Heart left ventricle (tissue), 16 donors: ENCODE data around the gene ZFAND4. TPM values are rescaled to one million over a fixed set of nuclear protein-coding genes. Genes with fewer than 3 reads are reported as not detected.
"Not testable (repeated sequence)": the region's sequence is repeated elsewhere in the genome, so short reads cannot be mapped to it uniquely, and the experiment has no call there.

Experiments used
- ATAC-seq, 4 donors: fragments of 200-7000 bp; cut with Tn5 transposase; one replicate each; pipeline ENCODE4 v1.9.1; 2020 to 2022; ENCODE audit warnings: moderate library complexity in 4 of 4, mild to moderate bottlenecking in 3 of 4, moderate number of reproducible peaks in 1 of 4
- DNase-seq, 5 donors: peaks; one replicate each; pipeline ENCODE4 v3.0.0-alpha.2; 2020
- H3K27ac ChIP-seq, 12 donors: fragments of 200-600 bp; sonication (generic) in 4 of 12; one replicate each; pipeline versions ENCODE4 v1.5.0 to v1.8.0; 2016 to 2022; ENCODE audit warnings: mild to moderate bottlenecking in 2 of 12
- H3K27me3 ChIP-seq, 9 donors: fragments of 200-600 bp; sonication (generic) in 2 of 9; one replicate each; pipeline versions ENCODE4 v1.5.1 to v1.8.0; 2016 to 2022; ENCODE audit warnings: mild to moderate bottlenecking in 3 of 9
- H3K36me3 ChIP-seq, 9 donors: fragments of 200-600 bp; sonication (generic) in 2 of 9; one replicate each; pipeline versions ENCODE4 v1.5.0 to v1.8.0; 2018 to 2022; ENCODE audit warnings: mild to moderate bottlenecking in 2 of 9
- H3K4me1 ChIP-seq, 12 donors: fragments of 200-600 bp; sonication (generic) in 4 of 12; one replicate each; pipeline versions ENCODE4 v1.5.0 to v1.8.0; 2016 to 2022; ENCODE audit warnings: mild to moderate bottlenecking in 3 of 12
- H3K4me3 ChIP-seq, 12 donors: fragments of 200-600 bp; sonication (generic) in 4 of 12; one replicate each; pipeline versions ENCODE4 v1.5.0 to v1.8.0; 2017 to 2022; ENCODE audit warnings: mild to moderate bottlenecking in 9 of 12, moderate library complexity in 4 of 12
- H3K9me3 ChIP-seq, 12 donors: fragments of 200-600 bp; sonication (generic) in 4 of 12; one replicate each; pipeline versions ENCODE4 v1.5.0 to v1.8.0; 2016 to 2022; ENCODE audit warnings: mild to moderate bottlenecking in 1 of 12
- POLR2A ChIP-seq, 2 donors: fragments of 450-650 bp; IDR thresholded peaks; one replicate each; pipeline ENCODE4 v1.6.1; 2017; ENCODE audit warnings: antibody characterized with exemption in 2 of 2, mild to moderate bottlenecking in 2 of 2, moderate library complexity in 2 of 2
- WGBS, 4 donors: extraction: QIAGEN DNeasy Blood & Tissue Kit in 2 of 4; methylation state at CpG; one replicate each; pipeline versions ENCODE4 v1.1.5 to v1.1.7; 2013 to 2018; 5-methylcytosine and 5-hydroxymethylcytosine counted together
- intact Hi-C, 10 donors: fragments of 100-400 bp; cut with DNase I; formaldehyde crosslinking; loops; one replicate each; pipeline versions ENCODE4 v1.11.1 to v1.14.2; 2022
- polyA plus RNA-seq, 2 donors: library from polyadenylated mRNA; stranded (reverse); fragments of 200-250 nt; gene quantifications; one replicate each; pipeline ENCODE4 v1.2.3, GENCODE V29; 2013
- total RNA-seq, 9 donors: library from RNA; depleted of rRNA in 2 of 9; stranded (reverse); fragments of >200 nt in 2 of 9; fragmentation: NEBNext Ultra II Directional in 3 of 9; extraction: Animal tissue kit (Norgen Biotek cat#: 25700) in 3 of 9; gene quantifications; one replicate each; pipeline versions ENCODE4 v1.1.0 to v1.2.4, GENCODE V29; 2016 to 2023
- TF ChIP-seq, protein P1 (sequence below), 12 donors: fragments of 200-600 bp; sonication (generic) in 4 of 12; IDR thresholded peaks; one replicate each; pipeline versions ENCODE4 v1.5.0 to v1.8.0; 2018 to 2022; ENCODE audit warnings: antibody characterized with exemption in 12 of 12, mild to moderate bottlenecking in 5 of 12
- donor health status: ischemic (EF 13 %, LVEDD 7.1; RV severe dilation, severe dysfunction).
- donor health status: healthy with polysubstance abuse.
- donor health status: DM: no; HTN: yes; CAD: no.
- donor health status: DM: no; HTN: no; CAD: no.
- donor health status: ischemic (EF 25% LVEDD 6.9; RV normal size, moderate dysfunction).
- donor health status: ischemic (EF 25% LVEDD 5.7; RV mildly dilated, moderate dysfunction).
- donor health status: healthy.
- donor health status: DM: yes; HTN: yes; CAD: no.
- donor health status: ischemic (EF 35%, LVEDD 5.7; RV mildly dilated, moderate dysfunction).
- donor health status: nonischemic (EF 11% LVEDD 7.7; RV severe dilation, severe dysfunction).
- donor health status: DM: yes; HTN: yes; CAD: no.
- donor health status: PGD.
- donor health status: ischemic (EF 29% LVEDD 5.4; RV normal size, mild dysfunction).
- donor health status: nonischemic (EF 23%, LVEDD 6.1; RV moderate dilation, normal function).

ZFAND4 gene
- total and polyA plus RNA-seq, 11 donors: 3.4 to 15.5 (median 10.4) TPM

DNA sequence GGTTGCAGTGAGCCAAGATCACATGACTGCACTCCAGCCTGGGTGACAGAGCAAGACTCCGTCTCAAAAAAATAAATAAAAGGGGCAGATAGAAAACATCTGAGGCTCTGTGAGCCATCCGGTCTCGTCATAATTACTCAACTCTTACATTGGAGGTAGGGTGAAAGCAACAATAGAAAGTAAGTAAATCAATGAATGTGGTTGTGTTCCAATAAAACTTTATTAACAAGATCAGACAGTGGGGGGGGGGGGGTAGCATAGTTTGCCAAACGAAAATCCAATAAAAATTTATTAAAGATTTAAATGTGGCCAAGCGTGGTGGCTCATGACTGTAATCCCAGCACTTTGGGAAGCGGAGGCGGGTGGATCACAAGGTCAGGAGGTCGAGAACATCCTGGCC, 2.8 kb upstream of the ZFAND4 start:
- DNase-seq: no peak
- TF ChIP-seq POLR2A (IDR thresholded peaks at IDR 0.05): no peak
- 90 to 93% (median 92%) methylated on average over 8 of the region's 8 CpGs for WGBS, 4 donors
- intact Hi-C loops: loop anchor here in 2 of 10 donors (10.0 kb wide), 1 partner anchor 81 kb away; no protein-coding TSS in a partner anchor
- H3K9me3 ChIP-seq: no peaks in the 10 kb centered on the region
- ATAC-seq: no peak
- no peaks in the 10 kb centered on the region for H3K27me3 ChIP-seq
- peaks cover 0 to 15% (median 4%) of the 10 kb centered on the region in 12 donors for H3K4me1 ChIP-seq
- H3K27ac ChIP-seq: no peak overlapping the region
- no peaks in the 10 kb centered on the region for H3K36me3 ChIP-seq
- no peak overlapping the region for H3K4me3 ChIP-seq

DNA sequence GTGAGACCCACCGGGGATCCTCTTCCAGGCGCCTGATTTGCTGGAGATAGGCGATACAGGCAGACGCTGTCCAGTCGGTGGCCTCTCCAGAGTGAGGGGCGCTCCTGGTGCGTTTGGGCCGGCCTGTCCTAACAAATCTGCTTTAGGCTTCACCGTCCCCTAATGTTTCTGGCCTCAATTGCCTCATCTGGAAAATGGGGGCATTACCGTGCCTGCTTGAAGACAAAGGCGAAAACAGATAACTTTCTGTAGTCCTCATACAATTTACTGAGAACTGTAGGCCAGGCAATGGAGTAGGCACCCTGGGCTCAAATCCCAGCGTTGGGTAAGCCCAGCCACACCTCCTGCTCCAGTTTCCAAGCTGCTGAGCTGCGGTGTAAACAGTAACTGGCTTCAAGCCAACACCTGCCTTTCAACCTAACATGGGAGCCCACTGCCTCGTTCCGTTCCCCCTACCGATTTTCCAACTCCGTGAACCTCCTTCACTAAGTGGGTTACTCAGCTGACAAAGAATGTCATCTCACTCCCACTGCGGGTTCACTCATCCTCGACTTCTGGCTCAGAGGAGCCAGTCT, 589 bp upstream of the ZFAND4 start:
- ATAC-seq (peak in 1 of 4 donors; percentile 6), DNase-seq (peak in 3 of 5 donors; percentile 21 to 36 (median 34))
- no peaks in the 10 kb centered on the region for H3K9me3 ChIP-seq
- intact Hi-C loops: loop anchor here in 8 of 10 donors (2.0 to 10.0 kb wide), 8 partner anchors 46 to 671 kb away; partner anchors contain the start of gene ZNF22 (in 1 of the 8)
- H3K4me1 ChIP-seq: peaks cover 0 to 15% (median 4%) of the 10 kb centered on the region in 12 donors
- H3K27ac ChIP-seq: peak overlapping the region; percentile 63 to 93 (median 88)
- no peaks in the 10 kb centered on the region for H3K27me3 ChIP-seq
- 36 to 63% (median 42%) methylated on average over 10 to 19 of the region's 19 CpGs for WGBS, 4 donors
- peak overlapping the region; percentile 35 to 87 (median 78) for H3K4me3 ChIP-seq
- no peak for TF ChIP-seq POLR2A (IDR thresholded peaks at IDR 0.05)
- TF ChIP-seq, protein P1, sequence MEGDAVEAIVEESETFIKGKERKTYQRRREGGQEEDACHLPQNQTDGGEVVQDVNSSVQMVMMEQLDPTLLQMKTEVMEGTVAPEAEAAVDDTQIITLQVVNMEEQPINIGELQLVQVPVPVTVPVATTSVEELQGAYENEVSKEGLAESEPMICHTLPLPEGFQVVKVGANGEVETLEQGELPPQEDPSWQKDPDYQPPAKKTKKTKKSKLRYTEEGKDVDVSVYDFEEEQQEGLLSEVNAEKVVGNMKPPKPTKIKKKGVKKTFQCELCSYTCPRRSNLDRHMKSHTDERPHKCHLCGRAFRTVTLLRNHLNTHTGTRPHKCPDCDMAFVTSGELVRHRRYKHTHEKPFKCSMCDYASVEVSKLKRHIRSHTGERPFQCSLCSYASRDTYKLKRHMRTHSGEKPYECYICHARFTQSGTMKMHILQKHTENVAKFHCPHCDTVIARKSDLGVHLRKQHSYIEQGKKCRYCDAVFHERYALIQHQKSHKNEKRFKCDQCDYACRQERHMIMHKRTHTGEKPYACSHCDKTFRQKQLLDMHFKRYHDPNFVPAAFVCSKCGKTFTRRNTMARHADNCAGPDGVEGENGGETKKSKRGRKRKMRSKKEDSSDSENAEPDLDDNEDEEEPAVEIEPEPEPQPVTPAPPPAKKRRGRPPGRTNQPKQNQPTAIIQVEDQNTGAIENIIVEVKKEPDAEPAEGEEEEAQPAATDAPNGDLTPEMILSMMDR (IDR thresholded peaks at IDR 0.05): no peak
- H3K36me3 ChIP-seq: no peaks in the 10 kb centered on the region

DNA sequence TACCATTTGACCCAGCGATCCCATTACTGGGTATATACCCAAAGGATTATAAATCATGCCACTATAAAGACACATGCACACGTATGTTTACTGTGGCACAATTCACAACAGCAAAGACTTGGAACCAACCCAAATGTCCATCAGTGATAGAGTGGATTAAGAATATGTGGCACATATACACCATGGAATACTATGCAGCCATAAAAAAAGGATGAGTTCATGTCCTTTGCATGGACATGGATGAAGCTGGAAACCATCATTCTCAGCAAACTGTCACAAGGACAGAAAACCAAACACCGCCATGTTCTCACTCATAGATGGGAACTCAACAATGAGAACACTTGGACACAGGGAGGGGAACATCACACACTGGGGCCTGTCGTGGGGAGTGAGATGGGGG, 1.3 kb downstream of the ZFAND4 start:
- H3K27ac ChIP-seq, ATAC-seq, H3K36me3 ChIP-seq, DNase-seq, H3K9me3 ChIP-seq, H3K27me3 ChIP-seq: not testable (repeated sequence)
- intact Hi-C loops: loop anchor here in 8 of 10 donors (2.0 to 10.0 kb wide), 6 partner anchors 76 to 669 kb away; partner anchors contain the start of gene ZNF22 (in 1 of the 8)
- WGBS, 4 donors: 83 to 91% (median 90%) methylated on average over 4 of the region's 4 CpGs
- H3K4me1 ChIP-seq: peaks cover 0 to 15% (median 4%) of the 10 kb centered on the region in 12 donors
- peak overlapping the region in 11 of 12 donors; percentile 67 to 87 (median 81) for H3K4me3 ChIP-seq

DNA sequence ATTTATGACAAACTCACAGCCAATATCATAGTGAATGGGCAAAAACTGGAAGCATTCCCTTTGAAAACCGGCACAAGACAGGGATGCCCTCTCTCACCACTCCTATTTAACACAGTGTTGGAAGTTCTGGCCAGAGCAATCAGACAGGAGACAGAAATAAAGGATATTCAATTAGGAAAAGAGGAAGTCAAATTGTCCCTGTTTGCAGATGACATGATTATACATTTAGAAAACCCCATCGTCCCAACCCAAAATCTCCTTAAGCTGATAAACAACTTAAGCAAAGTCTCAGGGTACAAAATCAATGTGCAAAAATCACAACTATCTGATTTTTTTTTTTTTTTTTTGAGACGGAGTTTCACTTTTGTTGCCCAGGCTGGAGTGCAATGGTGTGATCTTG, 2.7 kb downstream of the ZFAND4 start:
- H3K4me1 ChIP-seq: peaks cover 0 to 15% (median 4%) of the 10 kb centered on the region in 12 donors
- intact Hi-C loops: loop anchor here in 8 of 10 donors (2.0 to 10.0 kb wide), 7 partner anchors 75 to 668 kb away; partner anchors contain the start of gene ZNF22 (in 2 of the 8)

DNA sequence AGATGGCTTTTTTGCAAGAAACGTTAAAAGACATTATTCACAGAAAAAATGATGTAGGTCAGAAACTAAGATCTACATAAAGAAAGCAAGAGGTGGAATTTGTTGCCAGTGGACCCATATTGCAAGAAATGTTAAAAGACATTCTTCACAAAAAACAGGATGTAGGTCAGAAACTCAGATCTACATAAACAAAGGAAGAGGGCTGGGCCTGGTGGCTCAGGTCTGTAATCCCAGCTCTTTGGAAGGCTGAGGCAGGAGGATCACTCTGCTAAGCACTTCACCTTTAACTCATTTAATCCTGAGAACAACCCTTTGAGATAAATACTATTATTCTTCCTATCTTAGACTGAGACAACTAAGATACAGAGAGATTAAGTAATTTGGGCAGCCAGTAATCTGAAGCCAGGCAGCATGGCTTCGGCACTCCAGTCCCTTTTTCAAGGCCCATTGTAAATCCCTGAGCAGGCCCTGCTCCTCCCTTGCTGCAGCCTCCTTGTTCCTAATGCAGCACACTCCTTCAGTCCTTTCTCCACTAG, 11.6 kb downstream of the ZFAND4 start:
- Histone ChIP-seq H3K27me3 (no peaks in the 10 kb centered on the region), H3K27ac (no peak overlapping the region), H3K4me1 (peaks cover 0 to 11% (median 0%) of the 10 kb centered on the region in 12 donors), H3K4me3 (no peak overlapping the region), H3K9me3 (peaks cover 0 to 13% (median 2%) of the 10 kb centered on the region in 12 donors), H3K36me3 (peaks cover 0 to 30% (median 0%) of the 10 kb centered on the region in 9 donors)
- intact Hi-C loops: loop anchor here in 1 of 10 donors (10.0 kb wide), 1 partner anchor 656 kb away; the partner anchor contains the start of gene ZNF22
- no peak for ATAC-seq
- no peak for DNase-seq
- WGBS, 4 donors: 87 to 95% (median 93%) methylated on average over 2 of the region's 2 CpGs
- TF ChIP-seq POLR2A (IDR thresholded peaks at IDR 0.05): no peak
- TF ChIP-seq, protein P1 (IDR thresholded peaks at IDR 0.05): no peak

More for the DNA sequence above, 2.7 kb downstream of the ZFAND4 start:
- H3K4me3 ChIP-seq, H3K9me3 ChIP-seq, H3K36me3 ChIP-seq, H3K27me3 ChIP-seq, ATAC-seq, DNase-seq, H3K27ac ChIP-seq: not testable (repeated sequence)
- WGBS, 4 donors: 75 to 85% (median 83%) methylated on average over 3 of the region's 3 CpGs
